Caco-2 (cell line): Measurements from ENCODE around the gene CCDC198. TPM values are rescaled to one million over a fixed set of nuclear protein-coding genes. Genes with fewer than 3 reads are reported as not detected.

Source experiments
- BruUV-seq: library from RNA; stranded (reverse); fragments of 400-500 nt; replicated peaks from 2 replicates; lab custom pipeline; 2021; lab: Mats Ljungman, UMichigan
- CTCF ChIA-PET: fragments of 300-600 bp; sonication (Branson Sonifier 250); formaldehyde crosslinking; loops from one replicate; lab custom pipeline; 2022; ENCODE audit warnings: antibody characterized with exemption; lab: Charles Lee
- POLR2A ChIA-PET: fragments of 300-600 bp; sonication (Branson Sonifier 250); formaldehyde crosslinking; loops from one replicate; lab custom pipeline; 2022; ENCODE audit warnings: antibody characterized with exemption; lab: Charles Lee
- DNase-seq, 2 experiments: peaks; one replicate each; pipeline versions ENCODE4 v3.0.0 to v3.0.0-alpha.2; 2020 to 2022
- H3K27me3 ChIP-seq: replicated peaks from 2 replicates; pipeline ENCODE4 v1.6.0; 2011; ENCODE audit warnings: low read length; ENCODE audit not compliant: control insufficient read depth, insufficient read depth
- H3K36me3 ChIP-seq: 2 replicates; pipeline ENCODE4 v1.5.1; 2011; ENCODE audit warnings: low read length; ENCODE audit not compliant: control insufficient read depth, insufficient read depth
- H3K4me1 ChIP-seq: fragments of 250-450 bp; sonication (Bioruptor Pico); 2 replicates; pipeline ENCODE4 v1.5.1; 2020; ENCODE audit warnings: mild to moderate bottlenecking
- H3K4me3 ChIP-seq: 2 replicates; pipeline ENCODE4 v1.5.1; 2011; ENCODE audit warnings: low read depth, mild to moderate bottlenecking, control low read depth, low read length
- H3K9me3 ChIP-seq: fragments of 250-450 bp; sonication (Bioruptor Pico); 2 replicates; pipeline ENCODE4 v1.5.1; 2020; ENCODE audit warnings: mild to moderate bottlenecking, moderate library complexity
- H3K27ac Mint-ChIP-seq: one replicate; pipeline ENCODE4 v1.8.0; 2022; ENCODE audit warnings: mixed read lengths; ENCODE audit not compliant: unreplicated experiment
- H3K27me3 Mint-ChIP-seq: one replicate; pipeline ENCODE4 v1.8.0; 2022; ENCODE audit warnings: mixed read lengths; ENCODE audit not compliant: insufficient read depth, unreplicated experiment
- H3K36me3 Mint-ChIP-seq: one replicate; pipeline ENCODE4 v1.8.0; 2022; ENCODE audit warnings: mild to moderate bottlenecking, mixed read lengths; ENCODE audit not compliant: insufficient read depth, unreplicated experiment
- H3K4me1 Mint-ChIP-seq: one replicate; pipeline ENCODE4 v1.8.0; 2022; ENCODE audit warnings: low read depth, mixed read lengths; ENCODE audit not compliant: unreplicated experiment
- H3K4me3 Mint-ChIP-seq: one replicate; pipeline ENCODE4 v1.8.0; 2022; ENCODE audit warnings: mild to moderate bottlenecking, moderate library complexity, mixed read lengths; ENCODE audit not compliant: unreplicated experiment
- H3K9me3 Mint-ChIP-seq: one replicate; pipeline ENCODE4 v1.8.0; 2022; ENCODE audit warnings: mixed read lengths; ENCODE audit not compliant: unreplicated experiment
- CTCF ChIP-seq, 2 experiments: fragments of 200-600 bp in 1 of 2; IDR thresholded peaks; 1 replicate in 1 of 2; 2 replicates in 1 of 2; pipeline versions ENCODE4 v1.5.1 to v1.8.0; 2011 to 2022; ENCODE audit warnings: antibody characterized with exemption in 1 of 2, control low read depth in 1 of 2, inconsistent platforms in 1 of 2, low read depth in 1 of 2, low read length in 1 of 2, mild to moderate bottlenecking in 1 of 2, moderate library complexity in 1 of 2; ENCODE audit not compliant: insufficient read depth in 1 of 2, severe bottlenecking in 1 of 2, unreplicated experiment in 1 of 2
- intact Hi-C: fragments of 100-400 bp; cut with micrococcal nuclease; formaldehyde crosslinking; loops from one replicate; pipeline ENCODE4 v1.10.0; 2022; ENCODE audit not compliant: unreplicated experiment
- total RNA-seq: library from RNA; stranded (reverse); gene quantifications from 2 replicates; pipeline ENCODE4 v1.2.3, GENCODE V29; 2022

The CCDC198 gene
- total RNA-seq, 1 experiment from 2014 or later, result 0.66 TPM

- Mint-ChIP-seq H3K27me3 (no peaks in the 10 kb centered on the region), H3K36me3 (no peaks in the 10 kb centered on the region), H3K27ac (no peak overlapping the region), H3K4me1 (no peaks in the 10 kb centered on the region), H3K4me3 (no peak overlapping the region), H3K9me3 (no peaks in the 10 kb centered on the region)
- H3K27me3 ChIP-seq, result no peaks in the 10 kb centered on the region
- CTCF ChIA-PET, result no interaction called here
- BruUV-seq, result no TSS peak
- no peak for TF ChIP-seq CTCF (IDR thresholded peaks at IDR 0.05; ENCODE audit: insufficient read depth in 1 of 2, low read depth in 1 of 2, low read length in 1 of 2, severe bottlenecking in 1 of 2, unreplicated experiment in 1 of 2)
- DNase-seq, result no peak
- H3K4me3 ChIP-seq, result no peak overlapping the region
- H3K9me3 ChIP-seq, result no peaks in the 10 kb centered on the region
- POLR2A ChIA-PET, result no interaction called here
- no peaks in the 10 kb centered on the region for H3K36me3 ChIP-seq
- intact Hi-C loops, result no loop called here
- no peaks in the 10 kb centered on the region for H3K4me1 ChIP-seq
These were observed 73.6 kb downstream of the CCDC198 start for GRCh38 chr14:57420033-57420432.

Other genes starting within 250 kb of the CCDC198 start
- 66.5 and 69.8 TPM in 2 replicates for gene EXOC5, start 225.0 kb downstream of the CCDC198 start, total RNA-seq
- 39.4 and 47.8 TPM in 2 replicates for gene AP5M1, start 224.9 kb downstream of the CCDC198 start, total RNA-seq
- 21.0 and 23.7 TPM in 2 replicates for gene NAA30, start 103.3 kb downstream of the CCDC198 start, total RNA-seq